Mesendoderm (in vitro differentiated cells): Measurements from ENCODE around the gene KLF6.
A peak's percentile ranks its signal among the peaks of the same experiment; 100 is the strongest.

Experiments used
- DNase-seq: peaks from one replicate; pipeline ENCODE4 v3.0.0; 2013
- H2AK5ac ChIP-seq: 2 replicates; pipeline ENCODE4 v1.6.1; 2013; ENCODE audit warnings: low read length, inconsistent platforms
- H2BK120ac ChIP-seq: 2 replicates; pipeline ENCODE4 v1.6.1; 2013; ENCODE audit warnings: low read depth, mild to moderate bottlenecking, low read length, moderate library complexity, mixed read lengths
- H2BK15ac ChIP-seq: replicated peaks from 2 replicates; pipeline ENCODE4 v1.6.1; 2013; ENCODE audit warnings: low read depth, mild to moderate bottlenecking, moderate library complexity
- H2BK5ac ChIP-seq: 2 replicates; pipeline ENCODE4 v1.6.1; 2013; ENCODE audit warnings: low read length, inconsistent platforms
- H3K18ac ChIP-seq: 2 replicates; pipeline ENCODE4 v1.6.1; 2013; ENCODE audit warnings: mild to moderate bottlenecking, low read length, mixed read lengths
- H3K23ac ChIP-seq: one replicate; pipeline ENCODE4 v1.6.1; 2013; ENCODE audit warnings: low read length
- H3K27ac ChIP-seq: 2 replicates; pipeline ENCODE4 v1.5.1; 2013; ENCODE audit warnings: low read depth, mild to moderate bottlenecking, inconsistent platforms, low read length, moderate library complexity
- H3K27me3 ChIP-seq: 2 replicates; pipeline ENCODE4 v1.6.1; 2013; ENCODE audit warnings: low read length, control low read depth, mild to moderate bottlenecking, inconsistent platforms; ENCODE audit not compliant: insufficient read depth, poor library complexity
- H3K36me3 ChIP-seq: 2 replicates; pipeline ENCODE4 v1.6.1; 2013; ENCODE audit warnings: low read length, inconsistent platforms; ENCODE audit not compliant: control insufficient read depth, insufficient read depth
- H3K4ac ChIP-seq: one replicate; pipeline ENCODE4 v1.6.1; 2013; ENCODE audit warnings: low read depth, mild to moderate bottlenecking, low read length, moderate library complexity
- H3K4me1 ChIP-seq: 2 replicates; pipeline ENCODE4 v1.6.1; 2013; ENCODE audit warnings: low read depth, low read length, inconsistent platforms; ENCODE audit not compliant: control insufficient read depth
- H3K4me2 ChIP-seq: 2 replicates; pipeline ENCODE4 v1.6.1; 2013; ENCODE audit warnings: low read length
- H3K4me3 ChIP-seq: 2 replicates; pipeline ENCODE4 v1.5.1; 2013; ENCODE audit warnings: mild to moderate bottlenecking, low read length
- H3K56ac ChIP-seq: one replicate; pipeline ENCODE4 v1.6.1; 2013; ENCODE audit warnings: low read length
- H3K79me1 ChIP-seq: 2 replicates; pipeline ENCODE4 v1.6.1; 2013; ENCODE audit warnings: low read length, inconsistent platforms
- H3K79me2 ChIP-seq: 2 replicates; pipeline ENCODE4 v1.6.1; 2013; ENCODE audit warnings: mild to moderate bottlenecking, low read length; ENCODE audit not compliant: control insufficient read depth, insufficient read depth
- H3K9ac ChIP-seq: 2 replicates; pipeline ENCODE4 v1.6.1; 2013; ENCODE audit warnings: low read length, inconsistent platforms
- H4K5ac ChIP-seq: one replicate; pipeline ENCODE4 v1.6.1; 2013; ENCODE audit warnings: low read length
- H4K8ac ChIP-seq: one replicate; pipeline ENCODE4 v1.6.1; 2013; ENCODE audit warnings: low read depth, mild to moderate bottlenecking, control low read depth, low read length, moderate library complexity
- WGBS: extraction: QIAGEN DNeasy Blood & Tissue Kit; methylation state at CpG from one replicate; pipeline ENCODE4 v1.1.7; 2013; ENCODE audit warnings: low lambda C conversion rate, missing lambda C conversion rate; ENCODE audit not compliant: insufficient coverage; ENCODE audit errors: extremely low coverage; 5-methylcytosine and 5-hydroxymethylcytosine counted together

KLF6 gene

GRCh38 chr10:3814838-3815220, 29.8 kb upstream of the KLF6 start:
- H3K56ac ChIP-seq, result no peak overlapping the region
- WGBS, result no CpG with 5 or more reads among the region's 6 CpGs

GRCh38 chr10:3813986-3814837, 29.2 kb upstream of the KLF6 start:
- Histone ChIP-seq H3K4me1 (peaks cover 6% of the 10 kb centered on the region), H4K8ac (no peak overlapping the region), H2BK5ac (no peak overlapping the region), H2BK15ac (no peak overlapping the region), H3K23ac (no peak overlapping the region), H2AK5ac (no peak overlapping the region), H3K27me3 (no peaks in the 10 kb centered on the region), H3K4ac (peak overlapping the region; percentile 43), H3K27ac (no peak overlapping the region), H3K4me3 (no peak overlapping the region), H3K9ac (no peak overlapping the region), H3K56ac (no peak overlapping the region), H3K36me3 (no peaks in the 10 kb centered on the region), H3K79me2 (no peaks in the 10 kb centered on the region), H3K79me1 (no peaks in the 10 kb centered on the region), H3K18ac (peak overlapping the region; percentile 71), H4K5ac (no peak overlapping the region), H3K4me2 (no peak overlapping the region), H2BK120ac (no peak overlapping the region)
- no CpG with 5 or more reads among the region's 15 CpGs for WGBS
- DNase-seq, result no peak

More at GRCh38 chr10:3814838-3815220, 29.8 kb upstream of the KLF6 start:
- no peak overlapping the region for H3K9ac ChIP-seq
- H3K23ac ChIP-seq, result no peak overlapping the region
- no peaks in the 10 kb centered on the region for H3K27me3 ChIP-seq
- H4K8ac ChIP-seq, result no peak overlapping the region
- no peaks in the 10 kb centered on the region for H3K79me1 ChIP-seq
- no peak overlapping the region for H3K18ac ChIP-seq
- peaks cover 4% of the 10 kb centered on the region for H3K4me1 ChIP-seq
- no peak overlapping the region for H3K4ac ChIP-seq
- H2BK120ac ChIP-seq, result no peak overlapping the region
- H2BK15ac ChIP-seq, result no peak overlapping the region
- H2AK5ac ChIP-seq, result no peak overlapping the region
- H3K79me2 ChIP-seq, result no peaks in the 10 kb centered on the region
- H3K27ac ChIP-seq, result no peak overlapping the region
- H3K36me3 ChIP-seq, result no peaks in the 10 kb centered on the region
- no peak overlapping the region for H3K4me3 ChIP-seq
- no peak for DNase-seq
- no peak overlapping the region for H4K5ac ChIP-seq
- no peak overlapping the region for H2BK5ac ChIP-seq
- H3K4me2 ChIP-seq, result no peak overlapping the region

- WGBS, result no CpG with 5 or more reads among the region's 4 CpGs
- no peak overlapping the region for H3K56ac ChIP-seq
- no peak overlapping the region for H3K4me2 ChIP-seq
- no peak overlapping the region for H3K4me3 ChIP-seq
- DNase-seq, result no peak
- no peak overlapping the region for H4K5ac ChIP-seq
- H2BK15ac ChIP-seq, result no peak overlapping the region
- H2BK5ac ChIP-seq, result no peak overlapping the region
- H3K36me3 ChIP-seq, result no peaks in the 10 kb centered on the region
- no peaks in the 10 kb centered on the region for H3K79me1 ChIP-seq
- H3K4me1 ChIP-seq, result peaks cover 8% of the 10 kb centered on the region
- H3K9ac ChIP-seq, result no peak overlapping the region
- H2AK5ac ChIP-seq, result no peak overlapping the region
- H3K4ac ChIP-seq, result no peak overlapping the region
- no peak overlapping the region for H3K27ac ChIP-seq
- no peak overlapping the region for H3K23ac ChIP-seq
- no peaks in the 10 kb centered on the region for H3K79me2 ChIP-seq
- H3K27me3 ChIP-seq, result no peaks in the 10 kb centered on the region
- no peak overlapping the region for H4K8ac ChIP-seq
- H3K18ac ChIP-seq, result peak overlapping the region; percentile 42
- no peak overlapping the region for H2BK120ac ChIP-seq
These were observed 28.3 kb upstream of the KLF6 start for GRCh38 chr10:3813267-3813666.

GRCh38 chr10:3812141-3812540, 27.1 kb upstream of the KLF6 start:
- no peaks in the 10 kb centered on the region for H3K79me1 ChIP-seq
- H4K8ac ChIP-seq, result no peak overlapping the region
- no peak overlapping the region for H3K18ac ChIP-seq
- peak overlapping the region; percentile 25 for H3K56ac ChIP-seq
- H3K27ac ChIP-seq, result no peak overlapping the region
- no peak overlapping the region for H3K4me3 ChIP-seq
- H3K9ac ChIP-seq, result no peak overlapping the region
- H2AK5ac ChIP-seq, result no peak overlapping the region
- no peaks in the 10 kb centered on the region for H3K36me3 ChIP-seq
- H3K4ac ChIP-seq, result no peak overlapping the region
- WGBS, result no CpG with 5 or more reads among the region's 7 CpGs
- no peak overlapping the region for H4K5ac ChIP-seq
- no peaks in the 10 kb centered on the region for H3K27me3 ChIP-seq
- H2BK5ac ChIP-seq, result peak overlapping the region; percentile 13
- DNase-seq, result no peak
- no peak overlapping the region for H3K23ac ChIP-seq
- H2BK15ac ChIP-seq, result peak overlapping the region; percentile 48
- no peak overlapping the region for H3K4me2 ChIP-seq
- no peaks in the 10 kb centered on the region for H3K79me2 ChIP-seq
- H2BK120ac ChIP-seq, result no peak overlapping the region
- H3K4me1 ChIP-seq, result peaks cover 9% of the 10 kb centered on the region

GRCh38 chr10:3811291-3811870, 26.4 kb upstream of the KLF6 start:
- H2BK15ac ChIP-seq, result peak overlapping the region; percentile 14
- H3K79me1 ChIP-seq, result no peaks in the 10 kb centered on the region
- H3K4me2 ChIP-seq, result no peak overlapping the region
- H3K4me1 ChIP-seq, result peaks cover 15% of the 10 kb centered on the region
- no peaks in the 10 kb centered on the region for H3K79me2 ChIP-seq
- no peak for DNase-seq
- H3K4me3 ChIP-seq, result no peak overlapping the region
- H2BK120ac ChIP-seq, result no peak overlapping the region
- H2AK5ac ChIP-seq, result no peak overlapping the region
- H3K27ac ChIP-seq, result no peak overlapping the region
- H3K18ac ChIP-seq, result no peak overlapping the region
- peak overlapping the region; percentile 17 for H2BK5ac ChIP-seq
- no peak overlapping the region for H4K8ac ChIP-seq
- no peaks in the 10 kb centered on the region for H3K27me3 ChIP-seq
- no peak overlapping the region for H3K9ac ChIP-seq
- no peak overlapping the region for H4K5ac ChIP-seq
- H3K4ac ChIP-seq, result peak overlapping the region; percentile 48
- H3K23ac ChIP-seq, result no peak overlapping the region
- no CpG with 5 or more reads among the region's 7 CpGs for WGBS
- peak overlapping the region; percentile 2 for H3K56ac ChIP-seq
- no peaks in the 10 kb centered on the region for H3K36me3 ChIP-seq
